Measurements from ENCODE around the gene ING2. TPM values are rescaled to one million over a fixed set of nuclear protein-coding genes. Genes with fewer than 3 reads are reported as not detected.

Gene ING2
- total and polyA plus RNA-seq, 2 experiments from 2014 or later, result 25.8 to 33.4 TPM

DNA sequence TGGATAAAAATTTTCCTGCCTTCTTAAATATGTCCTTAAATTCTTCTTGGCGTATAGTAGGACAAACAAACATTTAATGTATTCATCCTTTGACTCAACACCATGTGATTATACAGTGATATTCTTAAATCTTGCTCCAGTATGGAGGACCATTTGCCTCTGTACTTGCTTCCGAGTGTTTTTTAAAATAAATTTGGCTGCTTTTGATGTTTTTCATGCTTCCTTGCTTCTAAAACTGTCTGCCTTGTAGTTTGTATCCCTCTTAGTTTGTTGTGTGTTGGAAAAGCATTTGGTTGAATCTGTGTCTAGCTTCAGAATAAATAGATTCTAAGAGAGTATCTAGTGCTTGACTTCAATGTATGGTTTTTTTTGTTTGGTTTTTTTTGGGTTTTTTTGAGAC, 12.3 kb downstream of the ING2 start:
- Histone ChIP-seq H3K79me2 (no peaks in the 10 kb centered on the region), H3K36me3 (replicated peaks; ENCODE audit: insufficient read depth, low read depth) (no peaks in the 10 kb centered on the region), H3K4me1 (ENCODE audit: insufficient read depth) (no peaks in the 10 kb centered on the region), H3K4me2 (no peak overlapping the region), H3K9me3 (ENCODE audit: low read depth) (no peaks in the 10 kb centered on the region), H3K9me2 (replicated peaks; ENCODE audit: insufficient read depth) (no peaks in the 10 kb centered on the region), H3K27ac (no peak overlapping the region), H3K27me3 (no peaks in the 10 kb centered on the region), H3K4me3 (no peak overlapping the region), H2AFZ (no peak overlapping the region), H4K20me1 (ENCODE audit: insufficient read depth, poor library complexity, severe bottlenecking) (no peaks in the 10 kb centered on the region)
- no peak for DNase-seq (ENCODE audit: low spot score)
- no peak for TF ChIP-seq EZH2 (IDR thresholded peaks at IDR 0.05; ENCODE audit: borderline replicate concordance)
- TF ChIP-seq, protein P1, sequence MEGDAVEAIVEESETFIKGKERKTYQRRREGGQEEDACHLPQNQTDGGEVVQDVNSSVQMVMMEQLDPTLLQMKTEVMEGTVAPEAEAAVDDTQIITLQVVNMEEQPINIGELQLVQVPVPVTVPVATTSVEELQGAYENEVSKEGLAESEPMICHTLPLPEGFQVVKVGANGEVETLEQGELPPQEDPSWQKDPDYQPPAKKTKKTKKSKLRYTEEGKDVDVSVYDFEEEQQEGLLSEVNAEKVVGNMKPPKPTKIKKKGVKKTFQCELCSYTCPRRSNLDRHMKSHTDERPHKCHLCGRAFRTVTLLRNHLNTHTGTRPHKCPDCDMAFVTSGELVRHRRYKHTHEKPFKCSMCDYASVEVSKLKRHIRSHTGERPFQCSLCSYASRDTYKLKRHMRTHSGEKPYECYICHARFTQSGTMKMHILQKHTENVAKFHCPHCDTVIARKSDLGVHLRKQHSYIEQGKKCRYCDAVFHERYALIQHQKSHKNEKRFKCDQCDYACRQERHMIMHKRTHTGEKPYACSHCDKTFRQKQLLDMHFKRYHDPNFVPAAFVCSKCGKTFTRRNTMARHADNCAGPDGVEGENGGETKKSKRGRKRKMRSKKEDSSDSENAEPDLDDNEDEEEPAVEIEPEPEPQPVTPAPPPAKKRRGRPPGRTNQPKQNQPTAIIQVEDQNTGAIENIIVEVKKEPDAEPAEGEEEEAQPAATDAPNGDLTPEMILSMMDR (IDR thresholded peaks at IDR 0.05; ENCODE audit: poor library complexity), result no peak
- no peak for TF ChIP-seq EZH2phosphoT487 (IDR thresholded peaks at IDR 0.05; ENCODE audit: low read depth, severe bottlenecking, unreplicated experiment)
- 94% methylated on average over 2 of the region's 2 CpGs for WGBS (ENCODE audit: low lambda C conversion rate, missing lambda C conversion rate)

DNA sequence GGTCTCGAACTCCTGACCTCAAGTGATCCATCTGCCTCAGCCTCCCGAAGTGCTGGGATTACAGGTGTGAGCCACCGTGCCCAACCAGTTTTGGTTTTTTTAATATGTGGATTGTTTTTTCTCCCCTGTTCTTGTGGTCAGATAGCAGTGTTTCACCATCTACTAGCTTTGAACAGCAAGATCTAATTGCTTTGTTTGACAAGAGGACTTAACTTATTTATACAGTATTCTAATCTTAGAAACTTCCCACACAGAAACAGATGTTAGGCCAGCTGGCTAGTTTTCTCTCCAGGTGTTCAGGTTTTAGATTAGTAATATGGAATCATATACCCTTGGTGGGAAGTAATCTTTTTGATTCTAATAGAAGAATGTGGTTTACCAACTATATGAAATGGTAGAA, 12.9 kb downstream of the ING2 start:
- no peaks in the 10 kb centered on the region for H3K36me3 ChIP-seq (replicated peaks; ENCODE audit: insufficient read depth, low read depth)
- no peaks in the 10 kb centered on the region for H3K27me3 ChIP-seq
- no peak for TF ChIP-seq EZH2 (IDR thresholded peaks at IDR 0.05; ENCODE audit: borderline replicate concordance)
- no peak for TF ChIP-seq EZH2phosphoT487 (IDR thresholded peaks at IDR 0.05; ENCODE audit: low read depth, severe bottlenecking, unreplicated experiment)
- no peak overlapping the region for H3K4me2 ChIP-seq
- H4K20me1 ChIP-seq (ENCODE audit: insufficient read depth, poor library complexity, severe bottlenecking), result no peaks in the 10 kb centered on the region
- H2AFZ ChIP-seq, result no peak overlapping the region
- 77% methylated on average over 3 of the region's 3 CpGs for WGBS (ENCODE audit: low lambda C conversion rate, missing lambda C conversion rate)
- DNase-seq (ENCODE audit: low spot score), result no peak
- H3K9me3 ChIP-seq (ENCODE audit: low read depth), result no peaks in the 10 kb centered on the region
- no peak overlapping the region for H3K4me3 ChIP-seq
- no peak overlapping the region for H3K27ac ChIP-seq
- no peaks in the 10 kb centered on the region for H3K9me2 ChIP-seq (replicated peaks; ENCODE audit: insufficient read depth)
- H3K4me1 ChIP-seq (ENCODE audit: insufficient read depth), result no peaks in the 10 kb centered on the region
- H3K79me2 ChIP-seq, result no peaks in the 10 kb centered on the region

DNA sequence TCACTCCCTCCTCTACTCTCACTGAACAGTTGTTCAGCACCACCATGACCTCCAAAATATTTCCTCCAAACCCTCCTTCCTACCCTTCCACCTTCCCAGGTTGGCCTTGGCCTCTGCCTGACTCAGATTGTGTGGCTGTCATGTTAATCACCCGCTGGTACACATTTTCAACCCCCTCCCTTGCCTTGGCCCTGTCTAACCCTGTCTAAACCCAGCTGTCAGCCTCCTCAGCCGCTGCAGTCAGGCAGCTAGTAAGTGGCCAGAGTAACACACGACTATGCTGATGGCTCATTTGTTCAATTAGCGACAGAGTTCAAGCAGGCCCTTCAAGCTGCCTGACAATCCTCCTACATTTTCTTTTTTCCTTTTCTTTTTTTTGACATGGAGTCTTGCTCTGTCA, 18.0 kb downstream of the ING2 start:
- H3K27me3 ChIP-seq, result no peaks in the 10 kb centered on the region
- DNase-seq (ENCODE audit: low spot score), result no peak
- H3K4me2 ChIP-seq, result no peak overlapping the region
- H4K20me1 ChIP-seq (ENCODE audit: insufficient read depth, poor library complexity, severe bottlenecking), result no peaks in the 10 kb centered on the region
- TF ChIP-seq, protein P1 (IDR thresholded peaks at IDR 0.05; ENCODE audit: poor library complexity), result no peak
- TF ChIP-seq EZH2 (IDR thresholded peaks at IDR 0.05; ENCODE audit: borderline replicate concordance) (no peak), EZH2phosphoT487 (IDR thresholded peaks at IDR 0.05; ENCODE audit: low read depth, severe bottlenecking, unreplicated experiment) (no peak)
- no peaks in the 10 kb centered on the region for H3K9me2 ChIP-seq (replicated peaks; ENCODE audit: insufficient read depth)
- no peaks in the 10 kb centered on the region for H3K4me1 ChIP-seq (ENCODE audit: insufficient read depth)
- H3K27ac ChIP-seq, result no peak overlapping the region
- WGBS (ENCODE audit: low lambda C conversion rate, missing lambda C conversion rate), result 83% methylated on average over 4 of the region's 4 CpGs
- H3K9me3 ChIP-seq (ENCODE audit: low read depth), result no peaks in the 10 kb centered on the region
- no peaks in the 10 kb centered on the region for H3K79me2 ChIP-seq
- H3K4me3 ChIP-seq, result no peak overlapping the region
- no peaks in the 10 kb centered on the region for H3K36me3 ChIP-seq (replicated peaks; ENCODE audit: insufficient read depth, low read depth)
- no peak overlapping the region for H2AFZ ChIP-seq

DNA sequence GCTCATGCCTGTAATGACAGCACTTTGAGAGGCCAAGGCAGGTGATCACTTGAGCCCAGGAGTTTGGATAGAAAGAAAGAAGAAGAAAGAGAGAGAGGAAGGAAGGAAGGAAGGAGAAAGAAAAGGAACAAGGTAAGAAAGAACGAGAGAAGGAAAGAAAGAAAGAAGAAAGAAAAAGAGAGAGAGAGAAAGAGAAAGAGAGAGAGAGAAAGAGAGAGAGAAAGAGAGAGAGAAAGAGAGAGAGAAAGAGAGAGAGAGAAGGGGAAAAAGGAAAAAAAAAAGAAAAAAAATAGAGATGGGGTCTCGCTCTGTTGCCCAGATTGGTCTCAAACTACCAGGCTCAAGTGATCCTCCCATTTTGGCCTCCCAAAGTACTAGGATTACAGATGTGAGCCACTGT, 22.5 kb downstream of the ING2 start:
- Histone ChIP-seq H2AFZ (no peak overlapping the region), H3K4me2 (no peak overlapping the region), H3K79me2 (no peaks in the 10 kb centered on the region), H4K20me1 (ENCODE audit: insufficient read depth, poor library complexity, severe bottlenecking) (no peaks in the 10 kb centered on the region), H3K4me3 (no peak overlapping the region), H3K9me2 (replicated peaks; ENCODE audit: insufficient read depth) (no peaks in the 10 kb centered on the region), H3K4me1 (ENCODE audit: insufficient read depth) (no peaks in the 10 kb centered on the region), H3K9me3 (ENCODE audit: low read depth) (no peaks in the 10 kb centered on the region), H3K27ac (no peak overlapping the region), H3K36me3 (replicated peaks; ENCODE audit: insufficient read depth, low read depth) (no peaks in the 10 kb centered on the region), H3K27me3 (no peaks in the 10 kb centered on the region)
- TF ChIP-seq EZH2phosphoT487 (IDR thresholded peaks at IDR 0.05; ENCODE audit: low read depth, severe bottlenecking, unreplicated experiment), result no peak
- no peak for TF ChIP-seq EZH2 (IDR thresholded peaks at IDR 0.05; ENCODE audit: borderline replicate concordance)
- TF ChIP-seq, protein P1 (IDR thresholded peaks at IDR 0.05; ENCODE audit: poor library complexity), result no peak
- 61% methylated on average over 2 of the region's 2 CpGs for WGBS (ENCODE audit: low lambda C conversion rate, missing lambda C conversion rate)
- DNase-seq (ENCODE audit: low spot score), result no peak

All from hepatocyte (in vitro differentiated cells).